Activated effector memory CD4-positive, alpha-beta T cell treated with anti-CD3 and anti-CD28 coated beads, Interleukin-2, amount 50 U/mL, for 16 hours (primary cell): ENCODE measurements around the gene ART4.

Experiments
- DNase-seq: peaks from one replicate; pipeline ENCODE4 v3.0.0-alpha.2; 2020

ART4 gene

GRCh38 chr12:14850929-14851663, 7.8 kb upstream of the ART4 start:
- DNase-seq: no peak

- DNase-seq: no peak
Measured at GRCh38 chr12:14849661-14850060, 6.3 kb upstream of the ART4 start.

DNA sequence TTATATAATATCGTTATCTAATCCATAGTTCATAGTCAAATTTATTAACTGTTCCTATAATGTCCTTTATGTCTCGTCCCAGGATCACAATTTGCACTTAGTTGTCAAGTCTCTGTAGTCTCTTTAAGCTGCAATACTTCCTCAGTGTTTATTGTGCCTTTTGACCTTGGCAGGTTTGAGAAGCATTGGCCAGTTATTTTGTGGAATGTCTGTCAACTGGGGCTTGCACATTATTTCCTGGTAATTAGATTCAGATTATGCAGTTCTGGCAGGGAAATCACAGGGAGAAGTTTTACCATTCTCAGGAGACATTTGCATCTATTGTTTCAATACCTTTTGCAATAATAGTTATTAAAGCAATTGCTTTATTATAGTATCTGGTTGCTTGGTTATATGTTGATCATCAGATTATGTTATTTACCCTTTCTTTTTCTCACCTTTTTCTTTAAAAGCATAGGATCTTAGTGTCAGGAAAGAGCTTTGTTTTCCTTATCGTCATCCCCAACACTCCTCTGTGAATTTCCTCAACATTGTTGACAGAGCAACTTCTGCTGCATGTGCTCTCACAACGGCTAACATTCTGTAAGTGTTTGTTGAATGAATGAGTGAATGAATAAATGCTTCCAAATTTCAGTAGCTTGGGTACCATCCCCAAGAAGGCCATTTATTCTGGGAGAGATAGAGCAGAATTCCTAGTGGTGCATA, 3.7 kb upstream of the ART4 start:
- no peak for DNase-seq

DNA sequence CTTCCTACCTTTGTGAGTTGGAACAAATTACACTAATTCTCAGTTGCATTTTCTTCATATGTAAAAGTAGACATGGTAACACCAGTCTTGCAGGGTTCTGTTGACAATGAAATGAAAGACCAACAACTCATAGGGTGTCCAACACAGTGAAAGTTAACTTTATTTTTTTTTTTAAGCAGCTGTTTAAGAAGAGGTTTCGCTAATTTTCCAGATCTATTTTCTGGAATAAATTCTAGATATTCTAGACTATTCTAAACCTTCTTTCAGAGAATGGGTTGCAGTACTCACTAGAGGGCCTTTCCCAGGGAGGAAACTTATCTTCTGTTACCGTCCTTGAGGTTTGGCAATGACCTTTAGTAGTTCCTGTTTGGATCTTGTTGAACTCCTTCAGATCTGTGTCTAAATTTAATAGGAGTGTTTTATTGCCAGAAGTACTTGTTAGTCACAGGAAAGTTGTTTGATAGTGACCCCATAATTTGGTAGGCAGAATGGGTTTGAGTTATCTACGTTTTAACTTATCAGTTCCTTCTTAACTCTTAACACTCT, 2.8 kb upstream of the ART4 start:
- DNase-seq: no peak

GRCh38 chr12:14845350-14845750, 2.0 kb upstream of the ART4 start:
- DNase-seq: peak; percentile 72

GRCh38 chr12:14844401-14844800, 1.1 kb upstream of the ART4 start:
- no peak for DNase-seq

DNA sequence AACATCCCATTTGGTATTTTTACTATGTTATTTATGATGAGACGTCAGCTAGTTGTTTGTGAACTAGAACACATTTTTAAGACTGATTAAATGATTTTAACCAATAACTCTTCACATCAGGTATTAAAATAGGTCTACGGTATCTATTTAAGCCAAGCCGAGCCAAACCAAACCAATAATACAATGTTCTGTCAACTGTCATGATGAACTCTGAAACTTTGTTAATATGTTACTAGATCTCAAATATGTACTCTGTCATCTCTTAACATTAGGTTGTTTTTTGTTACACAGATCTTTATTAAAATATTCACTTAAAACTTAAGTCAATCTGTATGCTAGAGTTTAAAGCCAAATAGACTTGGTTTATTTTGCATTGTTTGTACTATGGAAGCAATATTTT, 1.0 kb downstream of the ART4 start:
- DNase-seq: no peak

DNA sequence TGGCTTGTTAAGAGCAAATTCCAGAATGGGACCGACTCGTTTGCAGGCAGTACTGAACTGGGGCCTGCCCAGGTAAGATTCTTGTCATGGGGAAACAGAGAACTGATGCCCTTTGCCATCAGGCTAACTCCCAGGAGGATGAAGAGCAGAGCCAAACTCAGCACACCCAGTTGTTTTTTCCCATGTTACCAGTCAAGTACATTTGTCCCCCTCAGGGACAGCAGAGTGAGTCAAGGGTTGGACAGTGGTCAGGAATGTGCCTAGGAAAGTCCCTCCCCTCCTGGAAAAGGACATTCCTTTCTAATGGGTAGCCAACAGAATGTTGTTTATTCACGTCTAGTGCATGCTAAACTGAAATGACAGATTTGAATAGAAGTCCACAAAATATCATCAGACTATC, 1.6 kb downstream of the ART4 start:
- no peak for DNase-seq

GRCh38 chr12:14840616-14841015, 2.7 kb downstream of the ART4 start:
- no peak for DNase-seq

GRCh38 chr12:14839262-14839661, 4.1 kb downstream of the ART4 start:
- no peak for DNase-seq

GRCh38 chr12:14836336-14837210, 6.8 kb downstream of the ART4 start:
- DNase-seq: no peak

DNA sequence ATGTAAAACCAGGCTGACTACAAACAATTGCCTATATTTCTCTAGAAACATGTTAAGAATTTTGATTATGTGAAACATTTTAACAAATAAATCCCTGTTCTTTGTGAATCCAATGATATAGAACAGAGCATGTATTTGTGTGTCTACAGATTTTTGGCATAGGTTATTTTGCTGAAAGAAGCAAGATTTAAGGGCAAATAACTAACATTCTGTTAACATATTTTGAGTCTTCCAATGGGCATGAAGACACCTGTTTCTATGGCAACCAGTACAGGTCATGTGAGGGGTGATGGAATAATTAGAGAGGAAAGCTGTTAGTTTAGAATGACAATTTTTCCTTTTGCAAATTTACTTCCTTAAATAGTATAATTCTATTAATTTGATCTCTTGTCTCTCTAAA, 8.8 kb downstream of the ART4 start:
- DNase-seq: no peak

GRCh38 chr12:14833952-14834351, 9.4 kb downstream of the ART4 start:
- no peak for DNase-seq

DNA sequence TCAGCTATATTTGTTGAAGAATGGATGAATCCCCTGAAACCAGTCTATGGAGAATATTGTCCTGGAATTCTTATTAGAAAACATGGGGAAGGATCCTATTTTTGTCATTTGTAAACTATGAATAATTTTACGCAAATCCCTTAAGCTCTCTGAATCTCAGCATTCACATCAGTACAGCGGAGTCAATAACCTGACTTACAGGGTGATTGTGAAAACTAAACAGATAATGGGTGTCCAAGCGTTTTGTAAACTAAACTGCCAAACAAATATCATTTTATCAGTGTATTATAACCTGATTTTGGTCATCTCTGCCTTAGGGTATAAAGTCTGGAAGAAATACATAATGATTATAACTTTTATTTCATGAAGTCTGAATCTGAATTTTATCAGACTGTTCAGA, 10.0 kb downstream of the ART4 start:
- DNase-seq: no peak

DNA sequence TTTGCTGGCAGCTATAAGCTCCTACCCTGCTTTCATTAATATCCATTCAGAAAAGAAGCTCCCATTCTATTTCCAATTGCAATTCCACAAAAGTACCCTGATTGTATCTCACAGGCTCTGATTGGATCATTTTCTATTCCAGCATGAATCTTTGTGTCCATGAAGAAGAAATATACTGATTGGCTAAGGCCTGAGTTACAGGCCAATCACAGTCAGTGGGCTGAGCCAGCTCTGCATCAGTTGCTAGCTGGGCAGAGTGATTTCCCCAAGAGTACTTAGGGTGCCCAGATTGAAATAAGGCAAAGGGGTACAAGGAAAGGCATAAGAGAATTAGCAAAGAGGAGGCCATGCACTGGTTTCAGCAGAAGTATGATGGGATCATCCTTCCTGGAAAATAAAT, 14.4 kb downstream of the ART4 start:
- no peak for DNase-seq

GRCh38 chr12:14827043-14827442, 16.3 kb downstream of the ART4 start:
- DNase-seq: no peak

GRCh38 chr12:14826491-14826890, 16.8 kb downstream of the ART4 start:
- no peak for DNase-seq

DNA sequence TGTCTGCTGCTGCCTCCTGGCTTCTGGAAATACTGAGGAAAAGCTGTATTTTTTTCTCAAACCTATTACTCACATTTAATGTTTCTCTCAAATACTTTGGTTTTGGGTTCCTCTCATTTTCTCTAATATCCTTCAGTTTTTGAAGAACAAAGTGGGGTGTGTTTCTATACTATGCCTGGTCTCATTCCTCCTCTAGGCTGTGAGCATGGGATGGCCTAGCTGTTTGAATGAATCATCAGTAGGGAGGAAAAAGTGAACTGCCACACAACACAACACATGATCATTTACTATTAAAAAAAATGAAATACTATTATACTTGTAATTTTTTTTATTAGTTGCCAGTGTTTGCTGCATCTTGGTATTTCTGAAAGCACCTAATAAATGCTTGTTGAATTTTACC, 18.1 kb downstream of the ART4 start:
- DNase-seq: no peak

DNA sequence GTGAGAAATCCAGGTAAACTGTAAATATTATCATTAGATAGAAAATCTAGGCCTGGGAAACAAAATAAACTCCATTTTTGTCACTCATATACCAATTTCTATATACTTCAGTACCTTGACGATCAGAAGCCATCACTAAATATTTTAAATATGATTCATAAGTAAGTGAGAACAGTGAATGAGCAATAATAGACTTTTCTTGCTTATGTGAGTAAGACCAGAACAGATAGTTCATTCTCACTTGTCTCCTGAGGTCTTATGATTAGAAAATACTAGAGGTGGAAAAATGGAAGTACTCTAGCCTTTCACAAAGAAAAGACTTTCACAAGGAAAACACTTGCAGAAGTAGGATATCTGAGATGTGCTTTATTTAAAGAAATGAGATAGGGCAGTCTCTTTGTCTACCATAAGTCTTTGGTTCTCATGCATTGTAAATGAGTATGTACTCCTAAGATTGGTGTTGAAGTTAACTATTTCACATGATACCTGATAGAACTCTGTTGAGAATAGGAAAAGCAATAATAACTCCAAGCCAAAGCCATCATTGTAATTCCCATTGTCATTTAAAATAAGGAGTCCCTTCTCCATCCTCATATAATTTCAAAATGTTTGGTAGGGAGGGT, 19.2 kb downstream of the ART4 start:
- no peak for DNase-seq

- no peak for DNase-seq
Measured at GRCh38 chr12:14814014-14814413, 29.3 kb downstream of the ART4 start, which contains the start of gene SMCO3. SMCO3 (minus strand) TSS chr12:14814182; CDS start chr12:14806680, 7,502 bp downstream.

GRCh38 chr12:14811486-14811885, 31.8 kb downstream of the ART4 start:
- DNase-seq: no peak

DNA sequence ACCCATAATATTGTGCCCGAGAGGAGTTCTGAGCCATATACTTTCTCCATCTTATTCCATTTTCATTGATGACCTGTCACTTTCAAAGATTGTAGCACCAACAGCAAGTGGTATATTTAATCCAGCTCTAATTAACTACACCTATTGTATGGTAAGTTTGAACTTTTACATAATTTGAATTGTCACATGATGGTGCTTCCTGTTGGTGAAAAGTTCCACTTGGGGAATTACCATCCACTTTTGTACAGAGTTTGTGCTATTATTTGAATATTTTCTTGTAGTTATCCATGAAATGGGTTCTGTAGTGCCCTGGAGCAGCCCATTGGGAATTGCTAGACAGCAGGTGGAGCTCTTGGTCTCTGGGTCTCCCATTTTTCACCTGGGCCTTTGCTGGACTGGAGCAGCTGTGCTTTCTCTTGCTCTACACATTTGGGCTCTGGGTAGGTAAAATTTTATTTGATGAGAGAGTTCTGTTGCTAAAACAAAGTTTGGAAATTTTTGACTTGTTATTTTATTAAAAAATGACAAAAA, 32.3 kb downstream of the ART4 start:
- DNase-seq: no peak
